OCI-LY1 (cell line): Measurements from ENCODE around the gene SYTL4.

Experiments
- H2AFZ ChIP-seq: fragments of 200-600 bp; sonication (generic), shearing (Covaris generic); 2 replicates; pipeline ENCODE4 v1.6.0; 2014; ENCODE audit warnings: antibody characterized with exemption, mild to moderate bottlenecking, low read length
- H3F3A ChIP-seq: fragments of 200-600 bp; sonication (generic), shearing (Covaris generic); 2 replicates; pipeline ENCODE4 v1.6.0; 2014; ENCODE audit warnings: mild to moderate bottlenecking, antibody characterized with exemption, low read length, moderate library complexity; ENCODE audit not compliant: insufficient read depth
- H3K27ac ChIP-seq: fragments of 200-600 bp; sonication (generic); 2 replicates; pipeline ENCODE4 v1.5.1; 2014; ENCODE audit warnings: low read length, mixed run types, mild to moderate bottlenecking, low read depth; ENCODE audit not compliant: poor library complexity, severe bottlenecking
- H3K27me3 ChIP-seq: fragments of 200-600 bp; sonication (generic); 2 replicates; pipeline ENCODE4 v1.6.0; 2014; ENCODE audit warnings: antibody characterized with exemption, mild to moderate bottlenecking, low read length, moderate library complexity; ENCODE audit not compliant: insufficient read depth
- H3K36me3 ChIP-seq: fragments of 200-600 bp; sonication (generic); 2 replicates; pipeline ENCODE4 v1.6.1; 2014; ENCODE audit warnings: mild to moderate bottlenecking, antibody characterized with exemption, low read length, moderate library complexity, mixed read lengths; ENCODE audit not compliant: insufficient read depth
- H3K4me1 ChIP-seq: fragments of 200-600 bp; sonication (generic); 2 replicates; pipeline ENCODE4 v1.5.1; 2014; ENCODE audit warnings: mild to moderate bottlenecking, low read length, moderate library complexity; ENCODE audit not compliant: insufficient read depth, severe bottlenecking
- H3K4me2 ChIP-seq: fragments of 200-600 bp; sonication (generic), shearing (Covaris generic); 2 replicates; pipeline ENCODE4 v1.6.1; 2014; ENCODE audit warnings: low read length
- H3K4me3 ChIP-seq: fragments of 200-600 bp; sonication (generic); 2 replicates; pipeline ENCODE4 v1.5.1; 2014; ENCODE audit warnings: low read length, low read depth, mild to moderate bottlenecking, mixed read lengths; ENCODE audit not compliant: poor library complexity, severe bottlenecking
- H3K79me2 ChIP-seq: fragments of 200-600 bp; shearing (Covaris generic); 2 replicates; pipeline ENCODE4 v1.6.1; 2016; ENCODE audit warnings: mixed run types, low read length, mixed read lengths; ENCODE audit not compliant: insufficient read depth
- H3K9ac ChIP-seq: fragments of 200-600 bp; sonication (generic), shearing (Covaris generic); 2 replicates; pipeline ENCODE4 v1.6.1; 2014; ENCODE audit warnings: mild to moderate bottlenecking, low read length, mixed read lengths
- H3K9me2 ChIP-seq: fragments of 200-600 bp; sonication (generic), shearing (Covaris generic); 2 replicates; pipeline ENCODE4 v1.6.1; 2014; ENCODE audit warnings: low read depth, mild to moderate bottlenecking, low read length, mixed read lengths
- H3K9me3 ChIP-seq: fragments of 200-600 bp; shearing (Covaris generic); 2 replicates; pipeline ENCODE4 v1.6.1; 2014; ENCODE audit warnings: low read length, mixed read lengths
- H4K20me1 ChIP-seq: fragments of 200-600 bp; sonication (generic), shearing (Covaris generic); 2 replicates; pipeline ENCODE4 v1.6.0; 2016; ENCODE audit warnings: mild to moderate bottlenecking, low read length; ENCODE audit not compliant: insufficient read depth
- EZH2 ChIP-seq: fragments of 200-600 bp; sonication (generic), shearing (Covaris generic); IDR thresholded peaks from 2 replicates; pipeline ENCODE4 v1.8.0; 2017; ENCODE audit warnings: borderline replicate concordance, mixed run types, mild to moderate bottlenecking, antibody characterized with exemption, low read length, moderate library complexity, mixed read lengths
- TF ChIP-seq, protein P1 (sequence below): fragments of 200-600 bp; sonication (generic), shearing (Covaris generic); IDR thresholded peaks from 2 replicates; pipeline ENCODE4 v1.5.1; 2017; ENCODE audit warnings: mild to moderate bottlenecking, antibody characterized with exemption, low read length, moderate library complexity, mixed read lengths

Gene SYTL4

DNA sequence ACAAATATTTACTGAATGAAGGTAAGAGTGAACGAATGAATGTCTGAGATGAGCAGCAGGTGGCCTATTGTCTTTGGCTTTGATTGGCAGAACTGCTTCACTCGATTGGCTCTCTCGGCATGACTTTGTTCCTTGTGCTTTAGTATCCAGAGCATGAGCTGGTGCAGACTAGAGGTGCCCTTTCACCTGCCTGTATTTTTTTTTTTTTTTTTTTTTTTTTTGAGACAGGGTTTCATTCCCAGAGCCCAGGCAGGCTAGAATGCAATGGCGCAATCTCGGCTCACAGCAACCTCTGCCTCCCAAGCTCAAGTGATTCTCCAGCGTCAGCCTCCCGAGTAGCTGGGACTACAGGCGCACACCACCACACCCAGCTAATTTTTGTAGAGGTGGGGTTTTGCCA lies 49.0 kb downstream of the SYTL4 start:
- H3K27me3 ChIP-seq = no peaks in the 10 kb centered on the region
- no peak overlapping the region for H3K4me2 ChIP-seq
- H4K20me1 ChIP-seq = no peaks in the 10 kb centered on the region
- no peak overlapping the region for H2AFZ ChIP-seq
- no peaks in the 10 kb centered on the region for H3K9me2 ChIP-seq
- no peaks in the 10 kb centered on the region for H3K79me2 ChIP-seq
- H3K9me3 ChIP-seq = no peaks in the 10 kb centered on the region
- no peak overlapping the region for H3K27ac ChIP-seq
- H3K4me1 ChIP-seq = no peaks in the 10 kb centered on the region
- no peak for TF ChIP-seq EZH2
- TF ChIP-seq, protein P1, sequence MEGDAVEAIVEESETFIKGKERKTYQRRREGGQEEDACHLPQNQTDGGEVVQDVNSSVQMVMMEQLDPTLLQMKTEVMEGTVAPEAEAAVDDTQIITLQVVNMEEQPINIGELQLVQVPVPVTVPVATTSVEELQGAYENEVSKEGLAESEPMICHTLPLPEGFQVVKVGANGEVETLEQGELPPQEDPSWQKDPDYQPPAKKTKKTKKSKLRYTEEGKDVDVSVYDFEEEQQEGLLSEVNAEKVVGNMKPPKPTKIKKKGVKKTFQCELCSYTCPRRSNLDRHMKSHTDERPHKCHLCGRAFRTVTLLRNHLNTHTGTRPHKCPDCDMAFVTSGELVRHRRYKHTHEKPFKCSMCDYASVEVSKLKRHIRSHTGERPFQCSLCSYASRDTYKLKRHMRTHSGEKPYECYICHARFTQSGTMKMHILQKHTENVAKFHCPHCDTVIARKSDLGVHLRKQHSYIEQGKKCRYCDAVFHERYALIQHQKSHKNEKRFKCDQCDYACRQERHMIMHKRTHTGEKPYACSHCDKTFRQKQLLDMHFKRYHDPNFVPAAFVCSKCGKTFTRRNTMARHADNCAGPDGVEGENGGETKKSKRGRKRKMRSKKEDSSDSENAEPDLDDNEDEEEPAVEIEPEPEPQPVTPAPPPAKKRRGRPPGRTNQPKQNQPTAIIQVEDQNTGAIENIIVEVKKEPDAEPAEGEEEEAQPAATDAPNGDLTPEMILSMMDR = no peak
- no peak overlapping the region for H3K4me3 ChIP-seq
- no peak overlapping the region for H3K9ac ChIP-seq
- no peaks in the 10 kb centered on the region for H3K36me3 ChIP-seq
- H3F3A ChIP-seq = no peaks in the 10 kb centered on the region

DNA sequence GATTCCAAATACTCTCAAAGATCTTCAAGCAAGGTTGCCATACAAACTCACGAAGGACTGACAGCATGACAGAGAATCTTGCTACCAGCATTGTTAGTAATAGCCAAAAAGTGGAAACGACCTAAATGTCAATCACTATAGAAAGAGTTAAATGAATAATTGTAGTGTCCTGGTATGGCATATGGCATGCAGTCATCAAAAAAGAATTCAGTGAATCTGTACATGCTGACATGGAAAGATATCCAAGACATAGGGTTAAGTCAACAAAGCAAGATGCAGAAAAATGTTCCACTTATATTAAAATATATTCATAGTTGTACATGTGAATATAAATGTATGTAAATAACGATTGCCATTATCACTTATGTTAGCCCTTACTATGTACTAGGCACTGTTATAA lies 50.3 kb downstream of the SYTL4 start:
- Histone ChIP-seq H3K36me3 (no peaks in the 10 kb centered on the region), H3K9me2 (no peaks in the 10 kb centered on the region), H4K20me1 (no peaks in the 10 kb centered on the region), H3K9me3 (no peaks in the 10 kb centered on the region), H3K4me2 (no peak overlapping the region), H3K4me3 (no peak overlapping the region), H3F3A (no peaks in the 10 kb centered on the region), H3K79me2 (no peaks in the 10 kb centered on the region), H3K9ac (no peak overlapping the region), H2AFZ (no peak overlapping the region), H3K4me1 (no peaks in the 10 kb centered on the region), H3K27me3 (no peaks in the 10 kb centered on the region), H3K27ac (no peak overlapping the region)
- TF ChIP-seq, protein P1 = no peak
- TF ChIP-seq EZH2 = no peak

DNA sequence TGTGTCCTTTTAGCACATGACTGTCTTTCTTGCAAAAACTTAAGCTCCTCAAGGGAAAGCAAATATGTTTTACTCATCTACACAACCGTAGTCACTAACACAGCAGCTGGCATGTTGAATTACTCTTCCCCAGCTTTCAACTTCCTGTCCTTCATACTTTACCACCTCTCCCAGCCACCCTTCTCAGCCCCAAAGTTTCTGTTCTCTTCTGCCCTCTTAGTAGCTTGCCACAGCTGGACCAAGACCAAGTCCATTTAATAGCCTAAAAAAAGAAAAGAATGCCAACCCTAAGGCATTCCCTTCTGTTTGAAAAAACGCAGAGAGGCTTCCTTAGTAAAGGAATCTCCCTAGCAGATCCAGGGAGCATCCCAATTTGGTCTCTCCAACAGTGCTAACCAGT lies 51.2 kb downstream of the SYTL4 start:
- no peak for TF ChIP-seq EZH2
- TF ChIP-seq, protein P1 = no peak
- Histone ChIP-seq H3K9ac (no peak overlapping the region), H3K9me3 (no peaks in the 10 kb centered on the region), H3K36me3 (no peaks in the 10 kb centered on the region), H3K9me2 (no peaks in the 10 kb centered on the region), H3K4me3 (no peak overlapping the region), H3K4me1 (no peaks in the 10 kb centered on the region), H3K27ac (no peak overlapping the region), H4K20me1 (no peaks in the 10 kb centered on the region), H2AFZ (no peak overlapping the region), H3K27me3 (no peaks in the 10 kb centered on the region), H3K79me2 (no peaks in the 10 kb centered on the region), H3K4me2 (no peak overlapping the region), H3F3A (no peaks in the 10 kb centered on the region)
